Central memory CD4-positive, alpha-beta T cell (primary cell): ENCODE data around the gene TMEM258.

ENCODE experiments used
- DNase-seq: peaks from one replicate; pipeline ENCODE4 v3.0.0; 2022

The TMEM258 gene

DNA sequence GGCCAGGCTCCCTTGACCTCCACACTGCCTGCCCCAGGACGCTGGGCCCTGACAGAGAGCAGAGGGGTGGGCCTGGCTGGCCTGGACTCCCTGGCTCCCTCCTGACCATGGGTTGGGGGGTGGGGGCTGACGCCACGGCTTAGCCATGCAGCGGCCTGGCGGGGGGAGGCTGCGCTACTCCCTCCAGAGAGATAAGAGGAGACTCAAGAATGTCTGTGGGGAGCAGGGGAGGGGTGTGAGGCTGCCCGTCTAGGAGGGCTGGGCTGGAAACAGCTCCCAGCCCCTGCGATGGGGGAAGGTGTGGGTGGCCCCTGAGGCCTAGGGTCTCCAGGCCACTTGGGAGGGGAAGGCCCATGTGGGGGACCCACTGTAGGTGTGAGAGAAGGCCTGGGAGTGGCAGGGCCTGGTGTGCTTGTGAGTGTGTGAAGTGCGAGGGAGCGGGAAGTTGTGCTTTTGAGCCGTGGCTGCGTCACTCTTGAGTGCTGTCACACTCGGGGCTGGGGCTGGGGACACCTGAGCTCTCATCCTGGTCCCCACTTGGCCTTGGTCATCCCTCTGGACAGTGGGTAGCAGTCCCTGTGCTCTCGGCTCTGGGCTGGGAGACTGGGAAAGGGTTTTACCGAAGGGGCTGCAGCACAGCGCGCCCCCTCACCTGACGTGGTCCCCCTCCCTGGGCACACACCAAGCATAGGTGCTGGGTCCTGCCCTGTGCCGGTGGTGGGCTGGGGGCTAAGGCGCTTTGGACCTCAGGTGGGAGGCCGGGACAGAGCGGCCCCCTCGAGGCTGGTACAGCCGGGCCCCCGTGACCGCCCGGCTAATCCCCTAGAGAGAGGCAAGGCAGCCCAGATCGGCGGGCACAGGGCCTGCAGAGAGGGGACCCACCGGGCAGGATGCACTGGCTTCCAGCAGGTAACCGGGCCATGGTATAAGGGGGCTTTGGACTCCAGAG lies 37.6 kb downstream of the TMEM258 start:
- DNase-seq: no peak

DNA sequence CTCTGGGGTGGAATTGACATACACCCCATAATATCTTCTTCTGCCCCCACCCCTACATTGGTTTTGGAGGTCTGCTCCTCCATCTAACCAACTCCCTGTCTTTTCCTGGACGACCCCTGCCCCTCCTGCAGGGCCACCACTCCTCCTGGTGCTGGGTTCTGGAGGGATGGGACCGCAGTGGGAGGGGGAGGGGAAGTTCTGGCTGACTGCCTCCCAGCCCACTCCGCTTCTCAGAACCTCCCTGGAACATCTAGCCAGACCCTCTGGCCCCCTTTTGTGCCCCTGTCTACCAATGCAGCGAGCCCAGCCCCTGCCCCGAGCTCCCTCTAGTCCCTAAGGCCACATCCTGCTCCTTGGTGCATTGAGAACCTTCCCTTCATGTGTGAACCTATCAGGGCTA lies 38.7 kb downstream of the TMEM258 start:
- no peak for DNase-seq

DNA sequence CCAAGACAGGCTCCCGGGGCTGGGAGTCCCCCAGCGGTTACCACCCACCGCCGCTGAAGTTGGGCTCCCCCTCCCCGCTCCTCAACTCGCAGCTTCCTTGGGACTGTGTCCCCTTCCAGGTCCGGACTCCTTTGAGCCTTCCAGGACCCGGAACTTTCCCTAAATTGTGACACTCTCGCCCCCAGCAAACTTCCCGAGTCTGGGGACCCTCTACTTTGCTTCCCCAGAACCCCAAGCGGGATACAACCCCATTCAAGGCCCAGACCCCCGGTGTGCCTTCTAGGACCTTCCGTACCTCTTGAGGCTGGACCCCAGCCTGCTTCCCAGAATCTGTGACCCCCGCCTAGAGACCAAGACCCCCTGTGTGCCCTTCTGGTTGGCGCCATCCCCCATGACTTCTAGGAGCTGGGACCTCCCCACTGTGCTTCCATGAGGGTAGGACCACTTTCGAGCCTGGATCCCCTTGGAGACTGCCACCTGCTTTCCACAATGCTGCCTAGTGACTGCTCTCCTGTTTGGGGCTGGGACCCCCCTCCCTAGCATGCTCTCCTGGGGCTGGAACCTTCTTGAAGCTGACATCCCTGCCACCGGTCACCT lies 39.4 kb downstream of the TMEM258 start:
- DNase-seq: no peak

DNA sequence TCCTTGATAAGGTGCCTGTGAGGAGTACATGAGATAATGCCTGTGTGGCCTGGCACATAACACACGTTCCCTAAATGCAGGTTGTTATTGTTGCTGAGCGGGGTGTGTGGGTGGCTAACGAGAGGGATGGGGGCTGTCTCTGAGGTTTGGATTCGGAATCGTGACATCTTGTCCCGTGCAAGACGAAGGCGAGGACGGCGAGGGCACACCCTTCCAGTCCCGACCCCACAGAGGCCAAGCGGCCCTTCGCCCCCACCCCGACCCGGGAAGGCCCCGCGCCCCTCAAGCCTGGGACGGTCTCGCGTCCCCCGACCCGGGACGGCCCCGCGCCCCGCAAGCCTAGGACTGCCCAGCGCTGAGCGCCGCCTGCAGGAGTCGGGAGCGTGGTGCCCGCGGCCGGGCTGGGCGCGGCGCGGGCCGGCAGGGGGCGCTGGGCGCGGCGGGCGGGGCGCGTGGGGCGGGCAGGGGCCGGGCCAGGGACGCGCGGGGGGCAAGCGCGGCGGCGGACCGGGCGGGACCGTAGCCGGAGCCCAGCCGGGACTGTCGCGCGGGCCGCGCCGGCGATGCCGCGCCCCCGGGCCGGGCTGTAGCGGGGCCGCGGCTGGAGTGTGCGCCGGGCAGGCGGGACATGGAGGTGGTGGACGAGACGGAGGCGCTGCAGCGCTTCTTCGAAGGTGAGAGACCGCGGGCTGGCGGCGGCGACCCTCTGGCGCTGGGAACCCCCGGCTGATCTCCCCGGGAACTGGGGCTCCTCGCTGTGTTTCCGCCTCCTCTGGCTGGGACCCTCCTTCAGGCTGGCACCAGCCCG lies 40.1 kb downstream of the TMEM258 start, which contains the start of gene MYRF:
TSS of gene MYRF (plus strand) at position 520 of the 808 bp plus-strand sequence. CDS start at position 629, 109 bp downstream.
- peak; percentile 40 for DNase-seq

DNA sequence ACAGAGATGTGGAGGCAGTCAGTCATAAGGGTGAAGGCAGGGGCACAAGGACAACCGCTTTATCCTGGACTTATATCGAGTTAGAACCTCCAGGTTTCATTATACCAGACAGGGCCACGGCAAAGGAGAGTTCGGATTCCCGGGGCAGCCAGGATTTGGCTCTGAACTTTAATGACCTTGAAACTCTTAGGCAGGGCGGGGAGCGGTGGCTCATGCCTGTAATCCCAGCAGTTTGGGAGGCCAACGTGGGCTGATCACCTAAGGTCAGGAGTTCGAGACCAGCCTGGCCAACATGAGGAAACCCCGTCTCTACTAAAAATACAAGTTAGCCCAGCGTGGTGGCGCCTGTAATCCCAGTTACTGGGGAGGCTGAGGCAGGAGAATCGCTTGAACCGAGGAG lies 41.0 kb downstream of the TMEM258 start:
- no peak for DNase-seq

DNA sequence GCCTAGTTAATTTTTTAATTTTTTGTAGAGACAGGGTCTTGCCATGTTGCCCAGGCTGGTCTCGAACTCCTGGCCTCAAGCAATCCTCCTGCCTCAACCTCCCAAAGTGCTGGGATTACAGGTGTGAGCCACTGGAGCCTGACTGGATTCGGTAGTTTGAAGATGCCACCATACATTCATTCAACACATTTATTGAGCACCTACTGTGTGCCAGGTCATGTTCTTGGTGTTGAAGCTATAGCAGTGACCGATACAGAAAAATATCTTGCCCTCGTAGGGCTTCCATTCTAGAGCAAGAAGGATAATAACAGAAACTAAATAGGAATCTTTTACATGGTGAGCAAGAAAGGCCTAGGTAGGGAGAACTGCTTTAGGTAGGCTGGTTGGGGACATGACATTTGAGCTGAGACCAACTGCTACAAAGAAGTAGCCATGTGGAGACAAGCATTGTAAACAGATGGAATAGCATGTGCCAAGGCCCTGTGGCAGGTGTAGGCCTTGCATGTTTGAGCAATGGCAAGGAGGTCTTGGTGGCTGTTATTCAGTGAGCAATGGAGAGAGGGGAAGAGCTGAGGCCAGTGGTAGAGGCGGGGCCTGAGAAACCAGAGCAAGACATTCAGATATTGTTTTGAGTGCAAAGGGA lies 41.6 kb downstream of the TMEM258 start:
- no peak for DNase-seq

DNA sequence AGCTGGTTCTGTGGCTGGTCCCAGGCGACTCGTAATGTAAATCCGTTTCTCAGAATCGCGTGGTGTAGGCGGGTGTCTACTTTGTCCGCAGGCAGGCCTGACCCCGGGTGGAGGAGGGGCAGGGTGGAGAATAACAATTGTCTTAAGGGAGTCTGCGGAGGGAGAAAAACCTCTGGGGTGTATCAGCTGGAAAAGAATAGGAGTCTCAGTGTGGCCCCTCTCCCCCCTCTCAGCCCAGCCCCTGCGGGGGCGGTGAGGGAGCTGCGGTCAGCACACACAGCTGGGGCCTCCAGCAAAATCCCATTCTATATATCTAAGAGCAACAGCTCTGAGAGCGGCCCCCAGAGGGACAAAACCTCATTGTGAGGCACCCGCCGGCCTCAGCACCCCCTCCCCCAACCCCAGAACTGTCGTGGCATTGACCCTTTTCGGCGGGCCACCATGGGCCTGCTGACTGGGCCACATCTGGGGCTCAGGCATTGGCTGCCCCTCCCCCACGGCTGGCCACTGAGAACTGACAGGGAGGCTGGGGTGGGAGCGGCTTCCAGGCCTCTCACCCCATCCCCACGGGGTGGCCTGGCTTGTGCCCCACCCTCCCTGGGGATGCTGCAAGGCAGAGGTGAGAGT lies 42.7 kb downstream of the TMEM258 start:
- no peak for DNase-seq

DNA sequence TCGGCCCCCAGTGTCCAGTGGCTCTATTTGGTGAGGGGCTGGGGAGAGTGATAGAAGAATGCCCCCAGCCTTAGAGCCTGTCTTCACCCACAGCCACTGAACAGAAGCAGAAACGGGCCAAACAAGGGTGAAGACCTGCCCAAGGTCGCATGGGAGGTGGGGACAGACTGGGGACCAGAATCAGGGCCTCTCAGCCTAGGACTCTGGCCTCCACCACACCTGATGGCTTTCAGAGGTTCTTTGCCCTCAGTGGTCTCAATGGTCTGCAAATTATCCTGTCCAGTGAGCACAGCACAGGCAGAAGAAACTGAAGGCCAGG lies 44.5 kb downstream of the TMEM258 start:
- DNase-seq: no peak

DNA sequence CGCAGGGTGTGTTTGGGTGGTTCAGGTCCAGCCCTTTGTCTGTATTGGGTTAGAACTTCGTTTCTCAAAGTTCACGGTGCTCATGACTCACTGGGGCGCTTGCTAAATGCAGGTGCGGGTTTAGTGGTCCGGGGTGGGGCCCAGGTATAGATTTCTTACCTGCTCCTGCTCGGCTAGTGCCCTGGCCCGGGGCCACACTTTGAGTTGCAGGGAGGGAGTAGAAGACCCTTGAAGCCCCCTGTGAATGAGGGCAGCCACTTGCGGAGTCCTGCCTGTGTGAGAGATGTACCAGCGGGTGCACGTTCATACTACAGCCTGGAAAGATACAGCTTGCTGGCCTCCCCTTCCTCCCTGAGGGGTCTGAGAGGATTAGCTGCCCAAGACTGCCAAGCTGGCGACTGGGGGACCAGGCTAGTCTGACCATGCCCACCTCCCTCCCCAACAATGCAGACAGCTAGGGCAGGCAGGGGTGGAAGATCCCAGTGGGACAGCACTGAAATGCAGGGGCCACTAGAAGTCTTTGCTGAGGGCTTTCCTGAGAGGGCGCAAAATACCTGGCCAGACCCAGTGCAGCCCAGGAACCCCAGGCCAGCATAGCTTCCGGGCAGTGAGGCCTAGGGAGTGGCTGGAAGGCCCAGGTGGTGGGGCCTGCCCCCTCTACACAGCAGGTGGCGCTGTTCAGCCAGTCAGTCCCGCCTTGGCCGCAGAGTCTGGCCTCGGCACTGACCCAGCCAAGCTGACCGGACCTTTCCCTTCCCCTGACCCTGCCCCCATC lies 45.0 kb downstream of the TMEM258 start:
- no peak for DNase-seq

DNA sequence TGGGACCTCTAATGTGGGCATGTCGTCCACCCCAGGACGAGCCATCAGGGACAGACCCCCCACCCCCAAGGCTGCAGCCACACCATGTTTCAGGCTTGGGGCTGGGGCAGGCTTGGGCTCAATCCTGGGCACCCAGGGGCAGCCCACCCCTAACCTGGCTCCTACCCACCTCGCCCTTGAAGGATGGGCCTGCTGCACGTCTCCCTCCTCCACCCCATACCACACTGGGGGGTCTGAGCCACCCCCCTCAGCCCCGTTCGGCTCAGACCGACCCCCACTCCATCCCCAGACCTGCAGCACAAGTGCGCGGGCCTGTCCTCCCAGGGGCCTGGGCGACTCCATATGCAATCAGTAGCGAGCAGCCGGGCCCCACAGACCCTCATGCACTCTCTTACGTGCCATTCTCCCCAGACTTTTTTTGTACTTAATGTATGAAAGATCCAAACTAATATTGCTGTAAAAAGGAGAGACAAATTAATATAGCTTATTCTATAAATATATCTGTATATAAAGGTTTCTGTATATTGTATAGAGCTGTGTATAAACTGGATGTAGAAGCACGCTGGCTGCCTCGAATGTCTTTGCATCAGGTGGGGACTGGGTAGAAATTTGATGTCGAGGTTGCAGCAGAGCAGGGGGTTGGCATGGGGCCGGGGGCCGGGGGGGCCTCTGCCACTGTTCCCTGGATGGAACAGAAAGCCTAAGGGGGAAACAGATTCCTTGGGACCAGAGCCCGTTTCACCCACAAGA lies 45.8 kb downstream of the TMEM258 start:
- no peak for DNase-seq

DNA sequence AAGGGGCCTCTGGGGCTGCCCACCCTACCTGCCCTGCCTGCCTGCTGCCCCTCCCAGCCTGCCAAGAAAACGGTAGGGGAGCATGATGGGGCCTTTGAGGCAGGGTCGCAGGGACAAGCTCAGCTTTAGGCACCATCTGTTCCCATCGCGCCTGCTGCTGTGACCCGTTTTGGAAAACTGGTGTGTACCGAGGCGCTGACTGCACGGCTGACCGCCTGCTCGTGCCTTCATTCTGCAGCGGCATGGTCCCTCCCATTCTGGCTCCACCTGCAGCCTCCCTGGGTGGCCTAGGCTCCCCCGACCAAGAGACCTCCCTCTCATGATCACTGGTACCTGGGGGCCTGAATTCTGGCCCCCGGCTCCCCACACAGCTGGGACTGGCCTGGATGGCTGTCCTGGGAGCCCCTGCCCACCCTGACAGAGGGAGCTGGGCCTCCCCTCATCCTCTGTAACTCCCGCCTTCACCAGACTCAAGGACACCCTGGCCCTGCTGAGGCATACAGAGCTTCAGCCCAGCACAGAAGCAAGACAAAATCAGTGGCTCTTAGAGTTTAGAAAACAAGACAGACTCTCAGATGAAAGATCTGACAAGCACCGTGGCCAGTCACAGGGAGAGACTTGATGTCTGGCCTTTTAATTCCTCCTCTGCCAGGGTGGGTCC lies 46.5 kb downstream of the TMEM258 start:
- no peak for DNase-seq

DNA sequence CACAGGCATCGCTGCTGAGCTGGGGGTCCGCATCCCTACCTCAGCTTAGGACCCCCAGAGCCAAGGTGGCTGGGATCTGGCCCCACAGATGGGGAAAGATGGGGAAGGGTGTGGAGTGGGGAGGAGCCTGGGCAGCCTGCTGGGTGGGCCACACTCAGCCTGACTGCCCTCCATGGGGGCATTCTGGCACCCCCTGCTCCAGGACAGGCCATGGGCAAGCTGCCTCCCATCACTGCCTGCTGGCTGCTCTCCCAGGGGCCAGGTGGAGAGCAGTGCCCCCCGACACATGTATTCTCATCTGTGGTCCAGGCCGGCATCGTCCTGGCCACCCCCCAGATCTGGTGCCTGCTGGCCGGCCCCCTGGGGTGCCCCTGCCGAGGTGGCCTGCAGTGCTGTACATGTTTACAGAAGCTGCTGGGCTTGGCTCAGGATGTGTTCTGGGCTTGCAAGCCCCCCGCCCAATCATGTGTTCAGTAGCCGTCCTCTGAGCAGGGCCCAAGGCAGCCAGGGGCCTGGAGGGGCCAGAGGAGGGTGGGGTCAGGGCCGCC lies 47.7 kb downstream of the TMEM258 start:
- no peak for DNase-seq

DNA sequence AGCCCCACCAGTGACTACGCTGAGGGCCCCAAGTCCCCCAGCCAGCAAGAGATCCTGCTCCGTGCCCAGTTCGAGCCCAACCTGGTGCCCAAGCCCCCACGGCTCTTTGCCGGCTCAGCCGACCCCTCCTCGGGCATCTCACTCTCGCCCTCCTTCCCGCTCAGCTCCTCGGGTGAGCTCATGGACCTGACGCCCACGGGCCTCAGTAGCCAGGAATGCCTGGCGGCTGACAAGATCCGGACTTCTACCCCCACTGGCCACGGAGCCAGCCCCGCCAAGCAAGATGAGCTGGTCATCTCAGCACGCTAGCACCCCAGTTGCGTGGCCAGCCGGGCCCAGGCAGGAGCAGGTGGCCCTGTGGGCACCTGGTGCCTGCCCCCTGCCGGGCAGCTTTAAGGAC lies 48.2 kb downstream of the TMEM258 start:
- DNase-seq: no peak

DNA sequence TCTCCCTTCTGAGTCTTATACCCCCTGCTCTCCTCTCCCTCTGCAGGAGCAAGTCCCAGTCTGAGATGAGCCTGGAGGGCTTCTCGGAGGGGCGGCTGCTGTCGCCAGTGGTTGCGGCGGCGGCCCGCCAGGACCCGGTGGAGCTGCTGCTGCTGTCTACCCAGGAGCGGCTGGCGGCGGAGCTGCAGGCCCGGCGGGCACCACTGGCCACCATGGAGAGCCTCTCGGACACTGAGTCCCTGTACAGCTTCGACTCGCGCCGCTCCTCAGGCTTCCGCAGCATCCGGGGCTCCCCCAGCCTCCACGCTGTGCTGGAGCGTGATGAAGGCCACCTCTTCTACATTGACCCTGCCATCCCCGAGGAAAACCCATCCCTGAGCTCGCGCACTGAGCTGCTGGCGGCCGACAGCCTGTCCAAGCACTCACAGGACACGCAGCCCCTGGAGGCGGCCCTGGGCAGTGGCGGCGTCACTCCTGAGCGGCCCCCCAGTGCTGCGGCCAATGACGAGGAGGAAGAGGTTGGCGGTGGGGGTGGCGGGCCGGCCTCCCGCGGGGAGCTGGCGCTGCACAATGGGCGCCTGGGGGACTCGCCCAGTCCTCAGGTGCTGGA lies 48.8 kb downstream of the TMEM258 start:
- no peak for DNase-seq

DNA sequence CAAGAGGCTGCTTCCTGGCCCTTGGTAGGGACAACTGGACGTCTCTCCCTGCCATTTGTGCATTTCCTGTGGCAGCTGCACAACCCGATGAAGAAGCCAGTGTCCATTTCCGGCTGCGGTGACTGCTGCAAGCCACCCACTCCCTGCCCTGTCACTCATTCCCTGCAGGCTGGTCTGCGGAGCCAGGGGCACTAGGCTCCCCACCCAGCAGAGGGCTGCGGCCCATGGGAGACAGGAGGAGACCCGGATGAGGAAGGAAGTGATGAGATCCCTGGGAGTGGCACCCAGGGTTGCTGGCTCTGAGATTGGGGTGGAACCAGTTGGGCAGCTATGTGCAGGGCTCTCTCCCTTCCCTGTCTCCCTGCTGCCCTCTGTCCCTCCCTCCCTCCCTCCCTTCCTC lies 50.0 kb downstream of the TMEM258 start:
- no peak for DNase-seq

DNA sequence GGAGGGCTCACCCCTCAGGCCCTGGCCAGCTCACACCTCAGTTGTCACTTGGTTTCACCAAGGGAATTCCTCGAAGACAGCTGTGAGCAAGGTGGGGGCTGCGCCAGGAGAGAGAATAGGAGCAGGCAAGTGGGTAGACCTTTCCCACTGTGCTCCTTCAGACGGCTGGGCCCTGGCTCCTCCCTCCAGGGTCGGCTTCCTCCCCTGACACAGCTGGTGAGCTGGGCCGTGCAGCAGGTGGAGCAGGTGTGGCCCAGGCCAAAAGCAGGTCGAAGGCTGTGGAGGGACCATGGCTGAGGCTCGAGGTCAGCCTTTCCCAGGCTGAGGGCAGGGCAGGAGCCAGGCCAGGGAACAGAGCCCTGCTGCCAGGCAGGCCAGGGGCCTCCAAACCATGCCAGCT lies 52.4 kb downstream of the TMEM258 start:
- no peak for DNase-seq

DNA sequence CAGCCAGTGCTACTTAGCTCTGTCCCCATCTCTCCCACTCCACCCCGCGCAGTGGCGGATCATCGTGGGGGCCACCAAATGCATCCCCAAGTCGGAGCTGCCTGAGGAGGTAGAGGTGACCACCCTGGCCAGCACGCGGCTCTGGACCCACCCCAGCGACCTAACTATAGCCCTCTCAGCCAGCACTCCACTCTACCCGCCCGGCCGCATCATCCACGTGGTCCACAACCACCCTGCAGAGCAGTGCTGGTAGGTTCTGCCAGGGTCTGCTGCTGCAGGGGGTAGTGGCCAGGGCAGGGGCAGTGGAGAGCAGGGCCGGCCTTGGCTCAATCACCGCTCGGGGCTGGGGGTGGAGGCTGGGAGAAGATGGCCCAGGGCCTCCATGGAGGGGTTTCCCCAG lies 53.0 kb downstream of the TMEM258 start:
- no peak for DNase-seq
